ENCODE measurements around the gene UNC45B. TPM values are rescaled to one million over a fixed set of nuclear protein-coding genes. Genes with fewer than 3 reads are reported as not detected.
"Not testable (repeated sequence)": the region's sequence is repeated elsewhere in the genome, so short reads cannot be mapped to it uniquely, and the experiment has no call there.

The UNC45B gene
- total RNA-seq, 1 donor from 2014 or later, result 0.14 TPM

GRCh38 chr17:35104844-35105450, 42.7 kb upstream of the UNC45B start:
- DNase-seq, result no peak
- TF ChIP-seq, protein P1, sequence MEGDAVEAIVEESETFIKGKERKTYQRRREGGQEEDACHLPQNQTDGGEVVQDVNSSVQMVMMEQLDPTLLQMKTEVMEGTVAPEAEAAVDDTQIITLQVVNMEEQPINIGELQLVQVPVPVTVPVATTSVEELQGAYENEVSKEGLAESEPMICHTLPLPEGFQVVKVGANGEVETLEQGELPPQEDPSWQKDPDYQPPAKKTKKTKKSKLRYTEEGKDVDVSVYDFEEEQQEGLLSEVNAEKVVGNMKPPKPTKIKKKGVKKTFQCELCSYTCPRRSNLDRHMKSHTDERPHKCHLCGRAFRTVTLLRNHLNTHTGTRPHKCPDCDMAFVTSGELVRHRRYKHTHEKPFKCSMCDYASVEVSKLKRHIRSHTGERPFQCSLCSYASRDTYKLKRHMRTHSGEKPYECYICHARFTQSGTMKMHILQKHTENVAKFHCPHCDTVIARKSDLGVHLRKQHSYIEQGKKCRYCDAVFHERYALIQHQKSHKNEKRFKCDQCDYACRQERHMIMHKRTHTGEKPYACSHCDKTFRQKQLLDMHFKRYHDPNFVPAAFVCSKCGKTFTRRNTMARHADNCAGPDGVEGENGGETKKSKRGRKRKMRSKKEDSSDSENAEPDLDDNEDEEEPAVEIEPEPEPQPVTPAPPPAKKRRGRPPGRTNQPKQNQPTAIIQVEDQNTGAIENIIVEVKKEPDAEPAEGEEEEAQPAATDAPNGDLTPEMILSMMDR (IDR thresholded peaks at IDR 0.05), result no peak
- Histone ChIP-seq H3K27me3 (no peaks in the 10 kb centered on the region), H3K36me3 (peaks cover 48% of the 10 kb centered on the region), H3K4me1 (no peaks in the 10 kb centered on the region), H3K27ac (no peak overlapping the region), H3K4me3 (no peak overlapping the region), H3K9me3 (no peaks in the 10 kb centered on the region)
- ATAC-seq, result no peak
- intact Hi-C loops (cut with DNase I), result no loop called here

GRCh38 chr17:35110791-35111190, 36.8 kb upstream of the UNC45B start:
- intact Hi-C loops (cut with DNase I); DNase-seq; H3K9me3 ChIP-seq; H3K27ac ChIP-seq; ATAC-seq; H3K4me3 ChIP-seq; H3K27me3 ChIP-seq; H3K4me1 ChIP-seq: not testable (repeated sequence)
- peaks cover 11% of the 10 kb centered on the region for H3K36me3 ChIP-seq

DNA sequence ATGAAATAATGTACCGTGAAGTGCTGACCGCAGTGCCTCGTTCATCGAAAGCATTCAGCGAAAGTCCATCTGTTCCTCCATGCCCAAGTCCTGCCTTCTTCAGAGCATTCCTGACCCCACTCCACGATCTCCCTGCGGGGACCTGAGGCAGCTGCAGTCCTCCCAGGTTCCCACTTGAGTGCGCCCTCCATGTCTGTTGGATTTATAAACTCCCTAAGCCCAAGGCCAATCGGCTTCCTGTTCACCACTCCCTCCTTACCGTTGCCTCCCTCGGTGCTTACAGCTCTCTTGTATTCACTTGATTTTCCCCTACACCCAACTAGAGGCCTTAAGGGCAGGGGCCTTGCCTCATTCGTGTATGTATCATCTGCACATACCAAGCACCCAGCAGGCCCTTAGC, 30.8 kb upstream of the UNC45B start:
- Histone ChIP-seq H3K9me3 (no peaks in the 10 kb centered on the region), H3K27me3 (no peaks in the 10 kb centered on the region), H3K4me1 (peaks cover 16% of the 10 kb centered on the region), H3K4me3 (no peak overlapping the region), H3K36me3 (no peaks in the 10 kb centered on the region), H3K27ac (no peak overlapping the region)
- intact Hi-C loops (cut with DNase I), result no loop called here
- TF ChIP-seq, protein P1 (IDR thresholded peaks at IDR 0.05), result no peak
- DNase-seq (no peak), ATAC-seq (no peak)

GRCh38 chr17:35117984-35118383, 29.6 kb upstream of the UNC45B start:
- intact Hi-C loops (cut with DNase I), result no loop called here
- Histone ChIP-seq H3K9me3 (no peaks in the 10 kb centered on the region), H3K27ac (no peak overlapping the region), H3K4me1 (peaks cover 16% of the 10 kb centered on the region), H3K27me3 (no peaks in the 10 kb centered on the region), H3K36me3 (no peaks in the 10 kb centered on the region), H3K4me3 (no peak overlapping the region)
- no peak for DNase-seq
- TF ChIP-seq, protein P1 (IDR thresholded peaks at IDR 0.05), result peak; percentile 8
- ATAC-seq, result no peak

- H3K27me3 ChIP-seq, result no peaks in the 10 kb centered on the region
- intact Hi-C loops (cut with DNase I), result no loop called here
- H3K27ac ChIP-seq, result peak within 1 kb of the TSS; percentile 83
- H3K36me3 ChIP-seq, result no peaks in the 10 kb centered on the region
- peak within 1 kb of the TSS; percentile 91 for H3K4me3 ChIP-seq
- H3K4me1 ChIP-seq, result peaks cover 16% of the 10 kb centered on the region
- ATAC-seq, result peak; percentile 98
- TF ChIP-seq, protein P1 (IDR thresholded peaks at IDR 0.05), result peak; percentile 87
- peak; percentile 89 for DNase-seq
- H3K9me3 ChIP-seq, result no peaks in the 10 kb centered on the region
Observed at GRCh38 chr17:35119370-35120165, 28.0 kb upstream of the UNC45B start, which contains the start of gene RAD51D. Gene RAD51D, minus strand, starts transcription at chr17:35119860. Its CDS starts 247 bp downstream, at chr17:35119613.

DNA sequence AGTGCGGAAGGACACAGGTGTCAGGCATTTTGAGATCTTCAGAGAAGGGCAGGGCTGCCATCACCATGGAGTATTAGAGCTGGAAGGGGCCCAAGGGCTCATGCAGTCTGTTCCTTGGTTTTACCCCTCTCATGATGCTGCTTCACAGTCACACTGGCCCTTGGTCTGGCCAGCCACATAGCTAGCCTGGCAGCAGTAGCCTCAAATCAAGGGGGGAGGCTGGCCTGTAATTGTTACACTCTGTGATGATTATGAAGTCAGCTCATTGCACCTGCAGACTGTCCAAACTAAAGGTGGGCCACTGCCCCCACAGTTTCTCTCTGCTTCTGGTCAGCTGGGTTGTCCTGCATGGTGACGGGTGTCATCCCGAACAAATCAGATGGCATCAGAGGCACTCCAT, 26.3 kb upstream of the UNC45B start, which contains the start of gene FNDC8:
Gene FNDC8, plus strand, starts transcription at position 301 of the 400 bp plus-strand sequence. Its CDS starts 79 bp downstream, at position 380.
- Histone ChIP-seq H3K27me3 (no peaks in the 10 kb centered on the region), H3K27ac (no peak within 1 kb of the TSS), H3K4me1 (peaks cover 16% of the 10 kb centered on the region), H3K4me3 (no peak within 1 kb of the TSS), H3K9me3 (no peaks in the 10 kb centered on the region), H3K36me3 (no peaks in the 10 kb centered on the region)
- TF ChIP-seq, protein P1 (IDR thresholded peaks at IDR 0.05), result no peak
- no peak for ATAC-seq
- no peak for DNase-seq
- intact Hi-C loops (cut with DNase I), result no loop called here
